Hematopoietic multipotent progenitor cell treated with erythropoietin and hydrocortisone succinate and interleukin-3 and kit ligand, for 4 days (in vitro differentiated cells): ENCODE measurements around the gene EIF3CL.
"Not testable (repeated sequence)": the region's sequence is repeated elsewhere in the genome, so short reads cannot be mapped to it uniquely, and the experiment has no call there.

Experiments used
- DNase-seq: peaks from one replicate; pipeline ENCODE4 v3.0.0-alpha.2; 2015

The EIF3CL gene, protein sequence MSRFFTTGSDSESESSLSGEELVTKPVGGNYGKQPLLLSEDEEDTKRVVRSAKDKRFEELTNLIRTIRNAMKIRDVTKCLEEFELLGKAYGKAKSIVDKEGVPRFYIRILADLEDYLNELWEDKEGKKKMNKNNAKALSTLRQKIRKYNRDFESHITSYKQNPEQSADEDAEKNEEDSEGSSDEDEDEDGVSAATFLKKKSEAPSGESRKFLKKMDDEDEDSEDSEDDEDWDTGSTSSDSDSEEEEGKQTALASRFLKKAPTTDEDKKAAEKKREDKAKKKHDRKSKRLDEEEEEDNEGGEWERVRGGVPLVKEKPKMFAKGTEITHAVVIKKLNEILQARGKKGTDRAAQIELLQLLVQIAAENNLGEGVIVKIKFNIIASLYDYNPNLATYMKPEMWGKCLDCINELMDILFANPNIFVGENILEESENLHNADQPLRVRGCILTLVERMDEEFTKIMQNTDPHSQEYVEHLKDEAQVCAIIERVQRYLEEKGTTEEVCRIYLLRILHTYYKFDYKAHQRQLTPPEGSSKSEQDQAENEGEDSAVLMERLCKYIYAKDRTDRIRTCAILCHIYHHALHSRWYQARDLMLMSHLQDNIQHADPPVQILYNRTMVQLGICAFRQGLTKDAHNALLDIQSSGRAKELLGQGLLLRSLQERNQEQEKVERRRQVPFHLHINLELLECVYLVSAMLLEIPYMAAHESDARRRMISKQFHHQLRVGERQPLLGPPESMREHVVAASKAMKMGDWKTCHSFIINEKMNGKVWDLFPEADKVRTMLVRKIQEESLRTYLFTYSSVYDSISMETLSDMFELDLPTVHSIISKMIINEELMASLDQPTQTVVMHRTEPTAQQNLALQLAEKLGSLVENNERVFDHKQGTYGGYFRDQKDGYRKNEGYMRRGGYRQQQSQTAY

DNA sequence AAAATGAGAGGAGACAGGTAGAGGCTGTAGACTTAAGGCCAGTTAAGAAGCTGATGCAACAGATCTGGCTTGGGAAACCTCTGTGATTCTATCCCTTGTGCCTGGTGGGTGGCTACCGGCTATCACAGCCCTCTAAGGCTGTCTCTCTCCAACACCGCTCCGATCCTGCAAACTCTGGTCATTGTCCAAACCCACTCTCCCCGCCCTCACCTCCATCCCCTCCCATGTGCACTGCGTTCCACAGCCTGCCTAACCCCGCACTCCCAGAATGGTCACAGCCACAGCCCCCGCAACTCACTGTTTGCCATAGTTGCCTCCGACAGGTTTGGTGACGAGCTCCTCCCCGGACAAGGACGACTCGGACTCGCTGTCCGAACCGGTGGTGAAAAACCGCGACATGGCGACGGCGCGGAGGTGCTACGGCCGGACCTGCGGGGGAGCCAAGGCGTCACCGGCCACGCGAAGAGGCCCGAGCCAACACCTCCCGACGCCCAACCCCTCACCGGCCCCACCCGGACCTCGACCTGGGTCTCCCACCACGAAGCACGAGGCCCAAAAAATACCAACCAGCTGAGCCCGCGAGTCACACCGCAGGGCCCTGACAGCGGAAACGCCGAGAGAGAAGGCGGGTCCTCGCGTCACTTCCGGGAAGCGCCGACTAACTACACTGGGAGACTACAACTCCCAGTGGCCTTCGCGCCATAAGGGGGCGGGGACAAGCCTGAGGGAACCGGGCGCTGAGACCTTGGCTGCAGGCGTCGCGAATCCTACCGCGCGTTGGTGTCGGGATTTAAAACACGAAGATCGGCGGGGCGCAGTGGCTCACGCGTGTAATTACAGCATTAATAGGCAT, at the start of gene EIF3CL:
EIF3CL (minus strand) TSS at position 622 of the 853 bp plus-strand sequence; CDS start at position 399, 223 bp downstream.
- not testable (repeated sequence) for DNase-seq

DNA sequence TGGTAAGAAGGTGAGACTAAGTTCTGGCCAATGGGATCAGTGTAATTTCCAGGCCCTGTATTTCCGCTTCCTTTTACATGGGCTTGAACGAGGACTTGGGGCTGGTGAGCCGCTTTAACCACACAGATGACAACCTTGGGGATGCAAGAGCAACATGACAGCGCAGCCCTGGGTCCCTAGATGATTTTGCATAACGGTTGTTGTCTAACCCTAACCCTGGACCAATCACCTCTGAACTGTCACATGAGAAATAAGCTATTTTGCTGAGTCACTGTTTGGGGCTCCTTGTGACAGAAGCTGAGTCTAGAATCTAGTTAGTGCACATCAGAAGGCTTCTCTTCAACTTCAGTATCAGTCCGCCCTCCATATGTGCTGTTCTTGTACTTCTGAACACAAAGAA, 43.4 kb upstream of the EIF3CL start:
- not testable (repeated sequence) for DNase-seq

DNA sequence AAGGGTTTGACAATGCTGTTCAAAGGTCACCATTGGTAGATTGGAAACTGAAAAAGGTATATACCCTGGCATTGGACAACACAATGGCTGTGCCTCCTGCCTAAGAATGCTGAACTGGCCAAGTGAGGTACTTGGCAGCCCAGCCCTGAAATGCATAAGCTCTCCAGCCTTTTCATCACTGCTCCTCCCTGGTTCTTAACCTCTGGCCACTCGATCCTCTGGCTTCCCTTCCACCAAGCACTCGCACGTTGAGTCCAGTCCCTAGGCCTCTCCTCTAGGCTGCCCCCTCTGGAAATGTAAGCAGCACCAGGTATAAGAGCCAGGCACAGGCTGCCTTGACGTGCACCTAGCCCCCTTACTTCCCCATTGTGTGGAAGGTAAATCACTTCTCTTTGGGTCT, 42.7 kb upstream of the EIF3CL start:
- not testable (repeated sequence) for DNase-seq

DNA sequence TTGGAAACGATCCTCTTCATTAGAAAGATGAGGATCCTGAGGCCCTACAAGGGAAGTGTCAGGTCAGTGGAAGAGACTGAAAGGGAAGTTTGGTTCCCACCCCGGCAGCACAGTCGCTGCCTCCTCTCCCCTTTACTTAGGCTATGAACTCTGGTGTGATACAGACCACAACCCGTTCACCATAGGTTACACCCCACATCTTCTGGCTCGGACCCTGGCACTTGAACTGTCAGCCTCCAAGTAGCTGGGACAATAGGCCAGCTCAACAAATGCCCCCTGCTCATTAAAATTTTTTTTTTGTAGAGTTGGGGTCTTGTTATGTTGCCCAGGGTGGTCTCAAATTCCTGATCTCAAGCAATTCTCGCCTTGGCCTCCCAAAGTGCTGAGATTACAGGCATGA, 40.3 kb upstream of the EIF3CL start:
- DNase-seq, result not testable (repeated sequence)

DNA sequence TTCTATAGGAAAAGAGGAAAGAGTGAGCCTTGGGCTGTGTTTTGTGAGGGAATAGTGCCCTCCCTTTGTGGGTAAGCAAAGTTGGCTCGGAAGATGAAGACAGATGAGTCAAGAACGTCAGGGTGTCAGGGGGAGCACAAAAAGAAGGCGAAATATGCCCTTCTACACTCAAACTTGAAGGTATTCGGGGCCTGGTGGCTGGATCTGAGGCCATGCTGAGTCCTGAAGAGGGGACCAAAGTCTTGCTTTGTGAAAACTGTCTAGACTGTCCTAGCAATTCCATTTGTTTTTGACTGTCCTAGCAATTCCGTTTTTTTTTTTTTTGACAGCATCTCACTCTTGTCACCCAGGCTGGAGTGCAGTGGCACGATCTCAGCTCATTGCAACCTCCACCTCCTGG, 35.3 kb upstream of the EIF3CL start:
- not testable (repeated sequence) for DNase-seq

DNA sequence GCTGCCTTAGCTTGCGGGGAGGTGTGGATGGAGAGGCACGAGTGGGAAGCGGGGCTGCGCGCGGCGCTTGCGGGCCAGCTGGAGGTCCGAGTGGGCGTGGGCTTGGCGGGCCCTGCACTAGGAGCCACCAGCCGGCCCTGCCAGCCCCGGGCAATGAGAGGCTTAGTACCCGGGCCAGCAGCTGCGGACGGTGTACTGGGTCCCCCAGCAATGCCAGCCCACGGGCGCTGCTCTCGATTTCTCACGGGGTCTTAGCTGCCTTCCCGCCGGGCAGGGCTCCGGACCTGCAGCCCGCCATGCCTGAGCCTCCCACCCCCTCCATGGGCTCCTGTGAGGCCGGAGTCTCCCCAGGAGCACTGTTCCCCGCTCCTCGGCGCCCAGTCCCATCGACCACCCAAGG, 31.7 kb upstream of the EIF3CL start:
- DNase-seq, result not testable (repeated sequence)

DNA sequence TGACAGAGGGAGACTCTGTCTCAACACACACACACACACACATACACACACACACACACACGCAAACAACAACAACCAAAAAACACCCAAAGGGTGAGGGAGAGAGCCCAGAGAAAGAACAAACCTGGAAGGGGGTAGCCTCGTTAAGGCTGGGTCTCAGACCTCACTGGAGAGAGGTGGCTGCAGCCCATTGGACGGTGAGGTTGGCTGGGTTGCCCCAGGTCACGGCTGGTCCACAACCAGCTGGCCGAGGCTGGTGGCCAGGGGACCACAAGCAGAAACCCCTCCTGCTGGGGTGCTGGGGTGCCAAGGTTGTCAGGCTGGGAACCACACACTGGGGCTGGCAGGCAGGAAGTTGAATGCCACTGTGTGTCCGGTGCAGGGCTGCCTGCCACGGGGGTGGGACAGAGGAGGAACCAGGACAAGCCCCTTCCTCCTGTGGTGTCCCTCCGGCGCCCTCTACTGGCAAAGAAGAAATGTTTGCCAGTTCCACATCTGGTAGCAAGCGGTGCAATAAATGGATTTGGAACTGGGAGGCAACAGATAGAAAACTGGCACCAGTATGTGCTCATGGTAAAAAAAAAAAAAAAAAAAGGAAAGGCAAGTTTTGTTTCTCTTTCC, 22.5 kb upstream of the EIF3CL start:
- not testable (repeated sequence) for DNase-seq

DNA sequence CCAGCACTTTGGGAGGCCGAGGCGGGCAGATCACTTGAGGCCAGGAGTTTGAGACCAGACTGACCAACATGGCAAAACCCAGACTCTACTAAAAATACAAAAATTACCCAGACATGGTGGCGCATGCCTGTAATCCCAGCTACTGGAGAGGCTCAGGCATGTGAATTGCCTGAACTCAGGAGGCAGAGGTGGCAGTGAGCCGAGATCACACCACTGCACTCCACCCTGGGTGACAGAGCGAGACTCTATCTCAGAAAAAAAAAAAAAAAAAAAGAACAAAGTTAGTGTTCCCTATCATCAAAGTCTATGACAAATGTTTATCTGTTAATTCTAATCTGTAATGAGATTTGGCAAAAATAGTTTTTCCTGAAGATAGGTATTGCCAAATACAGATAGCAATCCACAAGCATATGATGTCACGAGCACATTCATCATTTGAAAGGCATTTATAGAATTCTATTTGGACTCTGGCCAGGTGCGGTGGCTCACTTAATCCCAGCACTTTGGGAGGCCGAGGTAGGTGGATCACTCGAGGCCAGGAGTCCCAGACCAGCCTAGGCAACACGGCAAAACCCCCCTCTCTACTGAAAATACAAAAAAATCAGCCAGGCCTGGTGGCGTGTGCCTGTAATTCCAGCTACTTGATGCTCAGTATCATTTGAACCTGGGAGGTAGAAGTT, 17.6 kb upstream of the EIF3CL start:
- DNase-seq, result not testable (repeated sequence)

DNA sequence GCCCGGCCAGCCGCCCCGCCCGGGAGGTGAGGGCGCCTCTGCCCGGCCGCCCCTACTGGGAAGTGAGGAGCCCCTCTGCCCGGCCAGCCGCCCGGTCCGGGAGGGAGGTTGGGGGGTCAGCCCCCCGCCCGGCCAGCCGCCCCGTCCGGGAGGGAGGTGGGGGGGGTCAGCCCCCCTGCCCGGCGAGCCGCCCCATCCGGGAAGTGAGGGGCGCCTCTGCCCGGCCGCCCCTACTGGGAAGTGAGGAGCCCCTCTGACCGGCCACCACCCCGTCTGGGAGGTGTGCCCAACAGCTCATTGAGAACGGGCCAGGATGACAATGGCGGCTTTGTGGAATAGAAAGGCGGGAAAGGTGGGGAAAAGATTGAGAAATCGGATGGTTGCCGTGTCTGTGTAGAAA, 13.4 kb upstream of the EIF3CL start:
- not testable (repeated sequence) for DNase-seq

DNA sequence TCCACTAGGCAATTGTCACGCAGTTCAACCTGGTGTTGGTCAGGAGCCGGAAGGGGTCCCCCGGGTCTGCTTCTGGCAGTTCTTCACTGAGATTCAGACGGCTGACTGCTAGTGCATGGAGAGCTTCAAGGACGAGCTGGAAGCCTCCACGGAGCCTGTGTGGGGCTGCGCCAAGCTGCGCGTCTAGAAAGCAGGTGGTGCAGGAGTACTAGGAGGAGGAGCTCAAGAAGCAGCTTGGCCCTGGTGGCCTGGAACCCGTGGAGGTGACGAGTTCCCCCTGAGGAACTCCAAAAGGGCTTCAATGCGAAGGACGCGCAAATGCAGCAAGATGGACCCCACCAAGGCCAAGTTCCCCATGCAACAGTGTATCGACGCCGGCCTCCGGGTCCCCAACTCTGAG, 10.9 kb upstream of the EIF3CL start:
- peak; percentile 0 for DNase-seq

DNA sequence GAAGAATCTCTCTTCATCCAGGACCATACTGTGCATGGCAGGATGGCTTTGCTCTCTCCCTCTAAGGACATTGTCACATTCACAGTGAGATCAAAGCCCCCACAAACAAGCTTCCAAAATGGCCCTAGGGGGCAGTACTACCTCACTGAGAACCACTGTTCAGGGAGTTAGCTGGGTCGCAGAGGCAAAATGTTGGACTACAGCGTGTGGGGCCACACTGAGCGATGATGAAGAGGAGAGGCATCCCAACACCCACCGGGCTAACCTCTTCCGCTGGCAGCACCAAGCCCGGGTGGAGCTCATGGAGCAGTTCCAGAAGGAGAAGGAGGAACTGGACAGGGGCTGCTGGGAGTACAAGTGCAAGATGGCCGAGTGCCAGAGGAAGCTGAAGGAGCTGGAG, 9.9 kb upstream of the EIF3CL start:
- DNase-seq, result not testable (repeated sequence)

DNA sequence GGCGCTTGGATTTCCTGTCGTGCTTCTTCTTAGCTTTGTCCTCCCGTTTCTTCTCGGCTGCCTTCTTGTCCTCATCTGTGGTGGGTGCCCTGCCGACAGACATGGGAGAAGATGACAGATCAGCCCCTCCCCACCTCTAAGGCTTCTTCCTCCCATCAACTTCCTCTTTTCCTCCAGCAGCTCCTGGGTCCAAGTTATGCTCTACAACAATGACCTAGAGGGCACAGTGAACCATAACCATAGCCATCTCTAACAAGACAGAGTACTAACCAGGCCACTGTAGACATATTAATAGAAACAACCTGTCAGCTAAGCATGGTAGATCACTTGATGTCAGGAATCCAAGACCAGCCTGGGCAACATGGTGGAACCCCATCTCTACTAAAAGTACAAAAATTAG, 11.6 kb downstream of the EIF3CL start:
- not testable (repeated sequence) for DNase-seq

DNA sequence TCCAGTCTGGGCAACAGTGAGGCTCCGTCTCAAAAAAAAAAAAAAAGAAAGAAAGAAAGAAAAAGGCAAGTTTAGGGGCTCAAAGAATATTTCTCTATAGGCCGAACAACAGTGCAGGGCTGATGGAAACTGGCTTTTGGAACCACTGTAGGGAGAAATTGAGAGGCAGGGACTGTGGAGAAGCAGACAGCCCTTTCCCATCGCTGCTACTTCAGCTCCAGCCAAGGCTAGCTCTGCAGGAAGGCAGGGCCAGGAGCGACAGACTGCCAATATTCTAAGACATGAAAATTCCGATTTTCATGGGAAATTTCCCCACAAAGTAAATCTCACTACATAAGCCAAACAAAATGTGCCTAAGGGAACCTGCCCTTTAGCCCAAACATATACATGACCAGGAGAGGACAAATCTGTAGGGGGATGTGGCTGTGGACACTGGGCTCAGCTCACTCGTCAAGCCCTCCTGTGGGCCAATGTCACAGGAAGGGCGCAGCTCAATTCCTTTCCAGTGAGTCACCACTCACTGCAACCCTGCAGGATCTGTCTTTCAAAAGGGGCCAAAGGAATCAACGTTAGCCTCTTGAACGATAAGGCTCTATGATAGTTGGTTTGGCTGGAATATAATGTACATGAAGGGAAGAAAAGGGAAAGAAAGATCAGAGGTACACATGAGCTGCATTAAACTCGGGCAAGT, 21.3 kb downstream of the EIF3CL start:
- not testable (repeated sequence) for DNase-seq

DNA sequence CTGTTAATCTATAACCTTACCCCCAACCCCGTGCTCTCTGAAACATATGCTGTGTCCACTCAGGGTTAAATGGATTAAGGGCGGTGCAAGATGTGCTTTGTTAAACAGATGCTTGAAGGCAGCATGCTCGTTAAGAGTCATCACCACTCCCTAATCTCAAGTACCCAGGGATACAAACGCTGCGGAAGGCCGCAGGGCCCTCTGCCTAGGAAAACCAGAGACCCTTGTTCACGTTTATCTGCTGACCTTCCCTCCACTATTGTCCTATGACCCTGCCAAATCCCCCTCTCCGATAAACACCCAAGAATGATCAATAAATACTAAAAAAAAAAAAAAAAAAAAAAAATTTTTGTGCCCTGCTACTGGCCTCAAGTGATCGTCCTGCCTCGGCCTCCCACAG, 25.8 kb downstream of the EIF3CL start:
- DNase-seq, result not testable (repeated sequence)

DNA sequence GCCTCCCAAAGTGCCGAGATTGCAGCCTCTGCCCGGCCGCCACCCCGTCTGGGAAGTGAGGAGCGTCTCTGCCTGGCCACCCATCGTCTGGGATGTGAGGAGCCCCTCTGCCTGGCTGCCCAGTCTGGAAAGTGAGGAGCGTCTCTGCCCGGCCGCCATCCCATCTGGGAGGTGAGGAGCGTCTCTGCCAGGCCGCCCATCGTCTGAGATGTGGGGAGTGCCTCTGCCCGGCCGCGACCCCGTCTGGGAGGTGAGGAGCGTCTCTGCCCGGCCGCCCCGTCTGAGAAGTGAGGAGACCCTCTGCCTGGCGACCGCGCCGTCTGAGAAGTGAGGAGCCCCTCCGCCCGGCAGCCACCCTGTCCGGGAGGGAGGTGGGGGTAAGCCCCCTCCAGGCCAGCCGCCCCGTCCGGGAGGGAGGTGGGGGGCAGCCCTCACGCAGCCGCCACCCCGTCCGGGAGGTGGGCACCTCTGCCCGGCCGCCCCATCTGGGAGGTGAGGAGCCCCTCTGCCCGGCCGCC, 26.5 kb downstream of the EIF3CL start:
- DNase-seq, result not testable (repeated sequence)

DNA sequence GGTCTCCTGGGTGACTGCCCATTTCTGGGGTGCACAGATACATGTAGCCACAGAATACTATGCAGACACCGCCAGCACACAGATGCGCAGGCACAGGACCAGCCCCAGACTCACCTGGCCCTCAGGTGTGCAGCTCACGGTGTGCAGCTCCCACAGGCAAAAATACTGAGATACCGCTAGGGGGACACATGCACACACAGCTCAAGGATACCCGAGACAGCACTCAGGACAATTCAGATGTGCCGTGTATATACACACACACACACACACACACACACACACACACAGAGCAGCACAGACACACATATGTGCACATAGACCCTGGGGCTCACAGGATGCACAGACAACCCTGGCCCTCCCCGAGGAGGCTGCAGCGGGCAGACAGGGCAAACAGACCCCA, 28.5 kb downstream of the EIF3CL start:
- not testable (repeated sequence) for DNase-seq

DNA sequence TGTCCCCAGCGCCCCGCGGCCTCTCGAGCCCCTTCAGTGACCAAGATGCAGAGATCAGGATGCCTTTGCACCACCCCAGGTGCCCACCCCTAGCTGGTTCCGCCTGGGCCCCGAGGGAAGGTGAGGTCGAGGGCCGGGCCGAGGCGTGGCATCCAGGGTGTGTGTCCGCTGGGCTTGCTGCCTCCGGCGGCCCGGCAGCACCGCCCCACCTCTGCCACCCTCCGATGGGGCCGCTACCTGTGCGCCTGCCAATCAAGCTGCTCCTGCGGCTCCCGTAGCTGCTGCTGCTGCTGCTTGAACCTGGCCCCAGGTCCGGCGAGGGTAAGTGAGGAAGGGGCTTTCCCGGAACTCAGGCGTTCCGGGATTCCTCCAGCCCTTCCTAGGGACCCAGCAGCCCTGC, 29.4 kb downstream of the EIF3CL start:
- DNase-seq, result not testable (repeated sequence)

DNA sequence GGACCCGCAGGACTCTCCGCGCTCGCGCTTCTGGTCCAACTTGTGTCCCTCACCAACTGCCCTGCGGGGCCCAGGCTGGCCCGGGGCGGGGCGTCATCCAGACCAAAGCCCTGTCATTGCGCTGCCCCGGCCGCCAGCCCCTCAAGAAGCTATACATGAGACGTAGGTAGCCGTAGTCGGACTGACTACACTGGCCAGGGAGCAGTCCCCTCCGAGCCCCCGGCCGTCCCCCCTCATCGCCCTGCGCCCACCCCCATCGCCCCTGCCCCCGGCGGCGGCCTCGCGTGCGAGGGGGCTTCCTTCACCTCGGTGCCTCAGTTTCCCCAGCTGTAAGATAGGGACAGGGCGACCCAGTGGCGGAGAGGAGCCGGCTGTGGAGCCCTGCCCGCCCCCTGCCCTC, 35.7 kb downstream of the EIF3CL start:
- not testable (repeated sequence) for DNase-seq

DNA sequence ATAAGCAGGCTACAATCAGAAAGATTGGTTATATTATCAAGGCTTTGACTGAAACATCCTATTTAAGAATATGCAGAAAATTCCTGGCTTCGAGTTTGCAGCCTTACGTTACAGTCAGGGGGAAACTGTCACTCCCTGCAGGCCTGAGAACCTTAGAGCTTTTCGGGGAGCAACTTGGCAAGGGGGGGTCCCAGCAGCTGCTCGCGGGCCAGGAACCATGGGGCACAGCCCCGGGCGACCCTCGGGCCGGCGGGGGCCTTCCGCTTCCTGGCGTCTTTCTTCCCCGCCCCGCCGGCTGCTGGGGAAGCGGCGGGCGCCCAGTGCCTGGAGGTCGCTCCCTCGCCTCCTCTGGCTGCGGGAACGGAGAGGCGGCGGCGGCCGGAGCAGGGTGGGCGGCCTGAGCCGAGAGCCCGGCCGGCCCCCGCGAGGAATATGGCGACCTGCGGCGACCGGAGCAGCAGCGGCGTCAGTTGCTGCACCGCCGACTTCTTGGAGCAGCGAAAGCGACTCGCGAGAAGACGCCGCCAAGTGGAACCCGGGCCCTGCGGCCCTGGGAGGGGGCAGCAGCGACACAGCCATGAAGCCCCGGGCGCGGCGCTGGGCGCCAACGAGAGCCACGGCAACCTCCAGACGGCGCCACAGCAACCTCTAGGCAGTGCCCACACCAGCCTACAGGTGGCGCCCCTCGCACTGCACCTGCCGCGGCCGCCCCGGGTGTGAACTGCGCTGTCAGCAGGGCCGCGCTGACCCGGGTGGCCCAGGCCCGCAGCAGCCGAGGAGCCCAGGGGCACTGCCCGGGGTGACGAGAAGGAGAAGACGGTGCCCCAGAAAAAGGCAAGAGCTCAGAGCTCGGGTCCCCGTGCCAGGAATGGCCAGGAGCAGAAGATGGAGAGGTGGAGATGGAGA, 39.1 kb downstream of the EIF3CL start:
- not testable (repeated sequence) for DNase-seq

DNA sequence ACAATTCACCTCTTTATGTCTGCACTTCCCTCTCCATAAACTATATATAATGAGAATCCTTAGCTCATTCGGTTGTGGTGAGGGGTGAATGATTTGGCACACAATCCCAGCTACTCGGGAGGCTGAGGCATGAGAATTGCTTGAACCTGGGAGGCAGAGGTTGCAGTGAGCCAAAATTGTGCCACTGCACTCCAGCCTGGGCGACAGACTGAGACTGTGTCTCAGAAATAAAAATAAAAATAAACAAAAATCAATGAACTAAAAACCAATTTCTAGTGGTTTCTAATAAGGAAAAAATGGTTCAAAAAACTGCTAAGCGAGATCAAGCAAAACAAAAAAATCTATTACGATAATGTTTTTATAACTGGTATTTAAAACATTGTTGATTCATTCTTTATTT, 40.2 kb downstream of the EIF3CL start, which contains the start of gene NPIPB6:
NPIPB6 (minus strand) TSS at position 101 of the 400 bp plus-strand sequence. CDS start 686 bp downstream, outside the sequence.
- DNase-seq, result not testable (repeated sequence)
